PFSK-1 (cell line): Measurements from ENCODE around the gene IGLL1.

Experiments
- FOXP2 ChIP-seq: optimal IDR thresholded peaks from 2 replicates; pipeline ENCODE3; 2011; ENCODE audit warnings: borderline replicate concordance, control low read depth, inconsistent platforms; ENCODE audit not compliant: insufficient read depth; ENCODE audit errors: extremely low read length, extremely low read depth
- POLR2AphosphoS5 ChIP-seq: IDR thresholded peaks from 2 replicates; pipeline ENCODE4 v1.6.1; 2012; ENCODE audit warnings: low read depth, mild to moderate bottlenecking, control low read depth, low read length, moderate library complexity
- REST ChIP-seq, 2 experiments: IDR thresholded peaks; 2 replicates each; pipeline versions ENCODE4 v1.6.1 to v1.8.0; 2011 to 2012; ENCODE audit warnings: low read depth in 2 of 2, low read length in 2 of 2, control low read depth in 1 of 2, inconsistent platforms in 1 of 2, mild to moderate bottlenecking in 1 of 2, moderate library complexity in 1 of 2; ENCODE audit not compliant: insufficient read depth in 1 of 2
- SIN3A ChIP-seq: IDR thresholded peaks from 2 replicates; pipeline ENCODE4 v1.6.1; 2012; ENCODE audit warnings: mild to moderate bottlenecking, low read length, moderate library complexity, borderline replicate concordance; ENCODE audit not compliant: insufficient read depth
- TAF1 ChIP-seq: IDR thresholded peaks from 2 replicates; pipeline ENCODE4 v1.6.1; 2012; ENCODE audit warnings: low read length, control low read depth, borderline replicate concordance; ENCODE audit not compliant: insufficient read depth

The IGLL1 gene

GRCh38 chr22:23557036-23557435 lies 23.1 kb downstream of the IGLL1 start:
- TF ChIP-seq POLR2AphosphoS5: no peak
- TF ChIP-seq FOXP2: no peak
- no peak for TF ChIP-seq REST (IDR thresholded peaks at IDR 0.05; ENCODE audit: insufficient read depth in 1 of 2, low read depth in 2 of 2, low read length in 2 of 2)
- TF ChIP-seq SIN3A: no peak
- TF ChIP-seq TAF1: no peak

- TF ChIP-seq POLR2AphosphoS5 (no peak), FOXP2 (no peak), SIN3A (no peak), REST (IDR thresholded peaks at IDR 0.05; ENCODE audit: insufficient read depth in 1 of 2, low read depth in 2 of 2, low read length in 2 of 2) (peak in 1 of 2 experiments; percentile 10; a peak in 1 of 4 replicates)
These were observed 24.0 kb downstream of the IGLL1 start for GRCh38 chr22:23556026-23556620.

- no peak for TF ChIP-seq FOXP2
- no peak for TF ChIP-seq SIN3A
- TF ChIP-seq REST (IDR thresholded peaks at IDR 0.05; ENCODE audit: insufficient read depth in 1 of 2, low read depth in 2 of 2, low read length in 2 of 2): no peak
- TF ChIP-seq TAF1: no peak
- TF ChIP-seq POLR2AphosphoS5: no peak
These were observed 25.0 kb downstream of the IGLL1 start for GRCh38 chr22:23555118-23555517.

GRCh38 chr22:23553924-23554870 lies 25.9 kb downstream of the IGLL1 start:
- TF ChIP-seq SIN3A (no peak), FOXP2 (no peak), REST (IDR thresholded peaks at IDR 0.05; ENCODE audit: insufficient read depth in 1 of 2, low read depth in 2 of 2, low read length in 2 of 2) (no peak), POLR2AphosphoS5 (no peak), TAF1 (no peak)
